Endodermal cell (in vitro differentiated cells): ENCODE measurements around the gene RAB17. TPM values are rescaled to one million over a fixed set of nuclear protein-coding genes. Genes with fewer than 3 reads are reported as not detected.

ENCODE experiments used
- DNase-seq: peaks from one replicate; pipeline ENCODE4 v3.0.0-alpha.2; 2017
- H3K27ac ChIP-seq: 2 replicates; pipeline ENCODE4 v1.5.1; 2013; ENCODE audit warnings: mild to moderate bottlenecking, low read depth, low read length, moderate library complexity
- H3K27me3 ChIP-seq: 2 replicates; pipeline ENCODE4 v1.6.1; 2013; ENCODE audit warnings: mild to moderate bottlenecking, low read length, moderate library complexity; ENCODE audit not compliant: insufficient read depth, control insufficient read depth, poor library complexity, severe bottlenecking
- H3K36me3 ChIP-seq: 2 replicates; pipeline ENCODE4 v1.7.0; 2013; ENCODE audit warnings: mild to moderate bottlenecking, low read length, moderate library complexity; ENCODE audit not compliant: control insufficient read depth, insufficient read depth
- H3K4me1 ChIP-seq: one replicate; pipeline ENCODE4 v1.7.0; 2013; ENCODE audit warnings: low read length; ENCODE audit not compliant: control insufficient read depth, insufficient read depth
- H3K4me3 ChIP-seq: 2 replicates; pipeline ENCODE4 v1.5.1; 2013; ENCODE audit warnings: mild to moderate bottlenecking, low read length, moderate library complexity
- H3K9ac ChIP-seq: 2 replicates; pipeline ENCODE4 v1.6.1; 2013; ENCODE audit warnings: mild to moderate bottlenecking, low read length, moderate library complexity; ENCODE audit not compliant: poor library complexity, severe bottlenecking; ENCODE audit errors: extremely low read depth
- H3K9me3 ChIP-seq: 2 replicates; pipeline ENCODE4 v1.6.1; 2013; ENCODE audit warnings: mild to moderate bottlenecking, low read length, moderate library complexity; ENCODE audit not compliant: control insufficient read depth
- H3K27ac Mint-ChIP-seq: 2 replicates; pipeline ENCODE4 v1.8.0; 2020; ENCODE audit warnings: mixed read lengths
- H3K27me3 Mint-ChIP-seq: 2 replicates; pipeline ENCODE4 v1.8.0; 2021; ENCODE audit warnings: mild to moderate bottlenecking, mixed read lengths; ENCODE audit not compliant: insufficient read depth
- H3K36me3 Mint-ChIP-seq: 2 replicates; pipeline ENCODE4 v1.8.0; 2020; ENCODE audit warnings: low read depth, mixed read lengths
- H3K4me1 Mint-ChIP-seq: 2 replicates; pipeline ENCODE4 v1.8.0; 2020; ENCODE audit warnings: mixed read lengths
- H3K4me3 Mint-ChIP-seq: 2 replicates; pipeline ENCODE4 v1.8.0; 2020; ENCODE audit warnings: mild to moderate bottlenecking, moderate library complexity, mixed read lengths
- H3K9me3 Mint-ChIP-seq: 2 replicates; pipeline ENCODE4 v1.8.0; 2020; ENCODE audit warnings: mild to moderate bottlenecking, mixed read lengths
- CTCF ChIP-seq: fragments of 200-600 bp; sonication (generic); conservative IDR thresholded peaks from 2 replicates; pipeline ENCODE4 v1.5.0; 2021; ENCODE audit warnings: antibody characterized with exemption, mild to moderate bottlenecking
- WGBS, 2 experiments: methylation state at CpG; one replicate each; pipeline versions ENCODE4 v1.1.5 to v1.1.7; 2013; ENCODE audit warnings: missing lambda C conversion rate in 2 of 2, mixed read lengths in 1 of 2; ENCODE audit not compliant: insufficient coverage in 1 of 2, insufficient read length in 1 of 2; 5-methylcytosine and 5-hydroxymethylcytosine counted together
- total RNA-seq, 2 donors: library from RNA; stranded (reverse); fragmentation: NEBNext Ultra II Directional in 1 of 2; extraction: Animal tissue kit (Norgen Biotek cat#: 25700) in 1 of 2; gene quantifications; 2 replicates in 1 of 2; 3 replicates in 1 of 2; pipeline ENCODE4 v1.2.1, GENCODE V29; 2021

RAB17 gene
- total RNA-seq, 2 donors from 2014 or later = 235 to 369 TPM

DNA sequence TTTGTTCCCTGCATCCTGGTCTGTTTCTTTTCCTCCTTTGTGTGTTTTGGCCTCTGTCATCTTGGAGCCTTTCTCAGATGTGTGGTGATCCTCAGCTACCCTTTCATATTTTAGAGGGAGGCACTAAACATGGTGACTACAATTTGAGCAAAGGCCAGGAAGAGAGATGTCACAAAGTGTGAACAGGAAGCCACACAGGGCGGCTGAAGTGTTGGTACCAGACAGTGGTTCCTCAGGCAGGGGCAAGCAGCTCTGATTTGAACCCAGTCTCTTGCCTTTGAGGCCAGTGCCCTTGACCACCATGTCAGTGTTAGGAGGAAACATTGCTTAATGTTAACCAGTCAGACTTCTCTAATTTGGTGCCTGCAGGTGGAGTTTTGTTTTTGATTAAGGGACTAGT lies 46.0 kb upstream of the RAB17 start:
- no peak for DNase-seq
- H3K36me3 ChIP-seq = peaks cover 97% of the 10 kb centered on the region
- no peaks in the 10 kb centered on the region for H3K4me1 ChIP-seq
- no peak for TF ChIP-seq CTCF
- Mint-ChIP-seq H3K4me3 (no peak overlapping the region), H3K4me1 (peaks cover 5% of the 10 kb centered on the region), H3K27ac (no peak overlapping the region), H3K27me3 (no peaks in the 10 kb centered on the region), H3K9me3 (peaks cover 40% of the 10 kb centered on the region), H3K36me3 (peaks cover 80% of the 10 kb centered on the region)
- peaks cover 47% of the 10 kb centered on the region for H3K9me3 ChIP-seq
- WGBS, 2 experiments = 91 to 100% methylated on average over 1 of the region's 1 CpG
- H3K9ac ChIP-seq = no peak overlapping the region
- H3K4me3 ChIP-seq = peak overlapping the region; percentile 18
- no peaks in the 10 kb centered on the region for H3K27me3 ChIP-seq
- no peak overlapping the region for H3K27ac ChIP-seq

DNA sequence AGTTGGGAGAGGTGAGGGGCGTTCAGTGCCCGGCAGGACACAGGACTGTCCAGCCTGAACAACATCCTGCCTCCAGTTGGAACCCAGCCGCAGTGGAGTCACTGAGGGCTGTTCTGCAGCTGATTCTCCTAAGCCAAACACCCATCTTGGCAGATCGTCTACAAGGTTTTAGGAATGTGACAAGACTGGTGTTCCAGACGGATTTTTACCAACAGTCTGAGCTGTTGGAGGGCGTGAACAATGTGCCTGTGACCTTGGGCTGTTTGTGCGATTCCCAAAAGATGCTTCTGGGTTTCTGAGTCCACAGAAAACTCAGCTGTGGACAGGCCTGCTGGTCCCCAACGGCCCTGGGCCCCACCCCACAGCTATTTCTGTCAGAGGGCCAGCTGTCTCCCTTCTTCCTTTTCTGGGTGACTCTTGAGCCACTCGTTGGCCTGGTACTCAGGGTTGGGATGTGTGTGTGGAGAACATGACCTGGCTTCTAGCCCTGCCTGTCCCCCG lies 42.6 kb upstream of the RAB17 start:
- WGBS, 2 experiments = 96 to 98% methylated on average over 8 to 10 of the region's 10 CpGs
- DNase-seq = no peak
- peaks cover 76% of the 10 kb centered on the region for H3K36me3 Mint-ChIP-seq
- no peak overlapping the region for H3K27ac Mint-ChIP-seq
- Histone ChIP-seq H3K36me3 (peaks cover 93% of the 10 kb centered on the region), H3K4me3 (no peak overlapping the region), H3K4me1 (peaks cover 6% of the 10 kb centered on the region), H3K9me3 (peaks cover 47% of the 10 kb centered on the region), H3K27me3 (no peaks in the 10 kb centered on the region), H3K9ac (no peak overlapping the region), H3K27ac (no peak overlapping the region)
- TF ChIP-seq CTCF = no peak
- no peak overlapping the region for H3K4me3 Mint-ChIP-seq
- H3K27me3 Mint-ChIP-seq = no peaks in the 10 kb centered on the region
- H3K9me3 Mint-ChIP-seq = peaks cover 38% of the 10 kb centered on the region
- H3K4me1 Mint-ChIP-seq = peaks cover 30% of the 10 kb centered on the region

DNA sequence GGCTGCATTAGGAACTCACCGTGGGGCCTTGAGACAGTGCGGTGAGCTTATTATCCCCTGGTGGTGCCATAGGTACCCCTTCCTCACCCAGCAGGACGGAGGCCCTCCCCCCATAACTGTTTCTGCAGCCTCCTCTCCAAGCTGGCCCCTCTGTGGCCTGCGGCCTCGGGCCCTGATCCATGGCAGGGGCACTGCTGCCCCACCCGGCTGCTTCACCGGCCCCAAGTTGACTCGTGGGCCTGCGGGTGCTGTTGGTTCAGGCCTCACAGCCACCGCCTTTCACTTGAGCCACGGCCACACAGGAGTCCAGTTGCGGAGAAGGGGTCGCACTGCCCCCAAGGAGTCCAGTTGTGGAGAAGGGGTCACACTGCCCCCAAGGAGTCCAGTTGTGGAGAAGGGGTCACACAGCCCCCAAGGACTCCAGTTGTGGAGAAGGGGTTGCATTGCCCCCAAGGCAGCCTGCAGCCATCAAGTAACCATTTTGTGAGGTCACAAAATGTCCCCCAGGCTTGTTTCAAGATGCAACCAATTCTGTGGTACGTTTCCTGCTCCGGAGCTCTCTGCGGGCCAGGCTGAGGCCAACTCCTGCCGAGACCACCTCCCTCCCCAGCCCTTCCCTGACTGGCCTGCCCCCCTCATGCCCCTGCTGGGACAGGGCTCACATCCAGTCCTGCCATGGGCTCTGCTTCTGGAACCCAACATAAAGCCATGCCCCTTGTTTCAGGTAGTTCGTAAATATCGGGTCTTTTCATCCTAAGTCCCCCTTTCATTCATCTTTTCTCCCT lies 41.5 kb upstream of the RAB17 start:
- no peak for TF ChIP-seq CTCF
- Histone ChIP-seq H3K27ac (no peak overlapping the region), H3K9ac (no peak overlapping the region), H3K4me3 (peak overlapping the region; percentile 71), H3K27me3 (no peaks in the 10 kb centered on the region), H3K36me3 (peaks cover 82% of the 10 kb centered on the region), H3K4me1 (peaks cover 6% of the 10 kb centered on the region), H3K9me3 (peaks cover 38% of the 10 kb centered on the region)
- Mint-ChIP-seq H3K4me1 (peaks cover 31% of the 10 kb centered on the region), H3K4me3 (no peak overlapping the region), H3K27me3 (no peaks in the 10 kb centered on the region), H3K27ac (no peak overlapping the region), H3K9me3 (peaks cover 30% of the 10 kb centered on the region), H3K36me3 (peaks cover 65% of the 10 kb centered on the region)
- whole genome bisulfite sequencing, 2 experiments = 94 to 98% methylated on average over 10 to 19 of the region's 19 CpGs
- DNase-seq = no peak
